Epidermal melanocyte (primary cell): Measurements from ENCODE around the gene LITAF.
"Not testable (repeated sequence)": the region's sequence is repeated elsewhere in the genome, so short reads cannot be mapped to it uniquely, and the experiment has no call there.

Source experiments
- DNase-seq: peaks from one replicate; pipeline ENCODE4 v3.0.0; 2011; ENCODE audit warnings: low spot score; ENCODE audit not compliant: insufficient read length

LITAF gene

GRCh38 chr16:11576427-11577289 is 10.1 kb downstream of the LITAF start:
- no peak for DNase-seq

DNA sequence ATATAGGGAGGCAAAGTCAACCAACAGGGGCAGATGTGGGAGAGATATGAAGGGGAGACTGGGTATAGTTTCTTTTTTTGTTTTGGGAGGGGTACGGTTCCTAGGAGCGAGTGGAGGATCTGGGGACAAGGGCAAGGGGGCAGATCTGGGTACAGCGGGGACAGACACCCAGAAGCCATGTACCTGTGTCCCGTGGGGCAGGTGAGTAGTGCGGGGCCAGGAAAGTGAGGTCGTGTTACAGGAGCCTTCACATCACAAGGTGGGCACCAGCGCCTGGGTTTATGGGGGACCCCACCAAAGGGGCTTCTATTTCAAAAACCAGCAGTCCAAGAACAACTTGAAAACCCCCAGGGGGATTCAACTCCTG is 11.5 kb downstream of the LITAF start:
- no peak for DNase-seq

DNA sequence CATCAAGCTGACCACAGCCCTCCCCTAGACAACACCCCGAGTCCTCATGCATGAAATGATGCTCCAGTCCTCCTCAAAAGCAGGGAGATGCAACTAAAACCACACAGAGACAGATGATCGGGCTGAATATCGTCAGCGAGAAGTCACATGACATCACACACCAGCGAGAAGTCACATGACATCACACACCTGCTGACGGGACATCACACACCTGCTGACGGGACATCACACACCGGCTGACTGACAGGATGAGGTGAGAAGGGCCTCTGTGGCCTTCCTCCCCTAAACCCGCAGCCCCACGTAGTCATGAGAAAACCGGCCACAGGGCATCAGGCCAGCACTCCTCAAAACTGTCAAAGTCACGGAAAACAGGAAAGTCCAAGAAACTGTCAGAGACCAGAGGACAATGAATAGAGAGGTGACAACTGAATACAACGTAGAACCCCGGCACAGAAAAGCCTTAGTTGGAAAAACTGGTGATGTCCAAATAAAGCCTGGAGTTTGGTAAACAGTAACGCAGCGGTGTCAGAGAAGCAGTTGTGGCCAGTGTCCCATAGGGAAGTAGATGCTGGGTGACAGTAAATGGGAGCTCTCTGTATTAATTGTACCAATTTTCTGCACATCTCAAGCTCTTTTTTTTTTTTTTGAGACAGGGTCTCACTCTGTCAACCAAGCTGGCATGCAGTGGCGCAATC is 14.3 kb downstream of the LITAF start:
- DNase-seq = no peak

DNA sequence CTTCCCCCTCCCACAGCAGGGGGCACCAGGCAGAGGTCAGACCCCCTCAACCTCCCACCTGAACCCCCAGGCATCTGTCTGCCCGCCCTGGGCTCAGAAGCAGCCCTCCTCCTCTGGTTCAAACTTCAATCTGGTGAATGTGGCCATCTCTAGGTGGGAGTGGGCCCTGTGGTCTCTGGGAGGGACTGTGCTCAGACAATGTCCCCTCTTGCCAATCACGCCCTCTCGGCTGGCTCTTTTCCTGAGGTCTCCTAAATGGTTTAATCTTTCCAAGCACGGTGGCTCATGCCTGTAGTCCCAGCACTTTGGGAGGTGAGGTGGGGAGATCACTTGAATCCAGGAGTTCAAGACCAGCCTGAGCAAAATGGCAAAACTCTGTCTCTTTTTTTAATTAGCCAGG is 15.2 kb downstream of the LITAF start:
- no peak for DNase-seq

DNA sequence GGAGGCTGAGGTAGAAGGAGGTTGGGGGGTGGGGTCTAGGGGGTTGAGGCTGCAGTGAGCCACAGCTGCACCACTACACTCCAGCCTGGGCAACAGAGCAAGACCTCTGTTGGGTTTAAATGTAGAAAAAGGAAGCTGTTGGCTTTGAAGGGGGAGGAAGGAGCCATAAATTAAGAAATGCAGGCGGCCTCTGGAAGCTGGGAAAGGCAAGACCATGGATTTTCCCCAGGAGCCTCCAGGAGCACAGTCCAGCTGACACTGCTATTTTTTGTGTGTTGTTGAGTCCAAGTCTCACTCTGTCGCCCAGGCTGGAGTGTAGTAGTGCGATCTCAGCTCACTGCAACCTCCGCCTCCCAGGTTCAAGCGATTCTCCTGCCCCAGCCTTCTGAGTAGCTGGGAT is 15.9 kb downstream of the LITAF start:
- DNase-seq = no peak

GRCh38 chr16:11570258-11570657 is 16.5 kb downstream of the LITAF start:
- no peak for DNase-seq

GRCh38 chr16:11566398-11566797 is 20.3 kb downstream of the LITAF start:
- no peak for DNase-seq

DNA sequence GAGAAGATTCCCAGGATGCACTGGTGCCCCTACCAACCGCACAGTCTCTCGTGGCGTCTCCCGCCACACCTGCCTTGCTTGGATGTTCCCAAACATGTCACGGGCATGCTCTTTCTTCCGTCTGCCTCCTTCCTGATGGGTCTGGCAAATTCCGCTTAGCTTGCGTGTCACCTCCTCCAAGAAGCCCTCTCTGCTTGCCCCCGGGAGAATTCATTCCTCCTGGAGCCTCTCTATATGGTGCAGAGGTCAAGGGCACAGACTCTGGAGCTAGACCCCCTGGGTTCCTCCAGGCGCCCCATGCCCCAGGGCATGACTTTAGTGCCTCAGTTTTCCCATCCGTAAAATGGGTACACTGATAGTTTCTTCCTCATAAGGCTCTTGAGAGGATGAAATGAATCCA is 21.1 kb downstream of the LITAF start:
- no peak for DNase-seq

DNA sequence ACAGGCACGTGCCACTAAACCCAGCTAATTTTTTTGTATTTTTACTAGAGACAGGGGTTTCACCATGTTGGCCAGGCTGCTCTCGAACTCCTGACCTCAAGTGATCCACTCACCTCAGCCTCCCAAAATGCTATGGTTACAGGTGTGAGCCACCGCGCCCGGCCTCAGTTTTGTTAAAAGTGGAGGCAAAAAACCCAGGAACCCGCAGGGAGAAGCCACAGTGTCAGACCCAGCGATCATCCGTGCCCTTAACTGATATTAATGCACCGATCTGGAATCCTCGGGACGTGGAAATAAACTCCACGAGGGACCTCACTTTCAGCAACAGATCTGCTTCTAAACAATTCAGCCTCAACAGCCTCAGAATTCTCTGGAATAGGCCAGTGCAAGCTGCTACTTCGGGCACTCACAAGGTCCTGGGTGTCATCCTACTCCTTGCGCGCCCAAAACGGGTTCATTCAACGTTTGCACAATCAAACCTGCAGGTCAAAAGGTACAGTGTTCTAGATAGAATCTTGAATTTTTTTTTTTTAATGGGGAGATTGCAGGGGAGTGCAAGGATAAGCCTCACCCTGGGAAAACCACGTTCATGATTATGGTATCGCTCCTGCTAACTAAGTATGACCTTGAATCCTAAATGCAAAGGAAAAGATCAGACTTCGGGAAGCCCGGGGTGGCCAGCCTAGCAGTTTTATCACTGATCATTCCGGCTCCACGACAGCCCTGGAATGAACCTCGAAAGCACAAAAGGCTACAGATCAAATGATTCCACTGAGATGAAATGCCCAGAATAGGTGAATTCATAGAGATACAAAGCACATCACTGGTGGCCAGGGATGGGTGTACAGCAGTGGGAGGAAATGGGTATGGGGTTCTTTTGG is 22.4 kb downstream of the LITAF start:
- no peak for DNase-seq

- no peak for DNase-seq
Observed at GRCh38 chr16:11563493-11564040, 23.2 kb downstream of the LITAF start.

DNA sequence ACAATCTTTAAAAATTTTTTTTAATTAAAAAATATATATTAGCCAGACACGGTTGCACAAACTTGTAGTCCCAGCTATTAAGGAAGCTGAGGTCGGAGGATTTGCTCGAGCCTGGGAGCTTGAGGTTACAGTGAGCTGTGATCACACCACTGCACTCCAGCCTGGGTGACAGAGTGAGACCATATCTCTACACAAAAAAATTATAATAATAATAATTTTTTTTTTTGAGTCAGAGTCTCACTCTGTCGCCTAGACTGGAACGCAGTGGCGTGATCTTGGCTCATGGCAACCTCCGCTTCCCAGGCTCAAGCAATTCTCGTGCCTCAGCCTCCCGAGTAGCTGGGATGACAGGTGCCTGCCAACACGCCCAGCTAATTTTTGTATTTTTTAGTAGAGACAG is 23.8 kb downstream of the LITAF start:
- DNase-seq = no peak

DNA sequence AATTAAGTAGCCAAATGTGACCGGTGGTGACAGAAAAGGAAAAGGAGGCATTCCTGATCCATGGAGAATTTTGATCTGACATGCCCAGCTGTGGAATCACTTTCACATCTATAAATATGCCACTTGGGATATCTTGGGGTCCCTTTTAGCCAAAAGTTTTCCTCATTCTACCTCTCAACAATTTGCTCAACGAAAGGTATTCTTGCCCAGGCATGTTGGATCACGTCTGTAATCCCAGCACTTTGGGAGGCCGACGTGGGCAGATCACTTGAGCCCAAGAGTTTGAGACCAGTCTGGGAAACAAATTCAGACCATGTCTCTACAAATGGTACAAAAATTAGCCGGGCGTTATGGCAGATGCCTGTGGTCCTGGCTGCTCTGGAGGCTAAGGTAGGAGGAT is 24.3 kb downstream of the LITAF start:
- no peak for DNase-seq

DNA sequence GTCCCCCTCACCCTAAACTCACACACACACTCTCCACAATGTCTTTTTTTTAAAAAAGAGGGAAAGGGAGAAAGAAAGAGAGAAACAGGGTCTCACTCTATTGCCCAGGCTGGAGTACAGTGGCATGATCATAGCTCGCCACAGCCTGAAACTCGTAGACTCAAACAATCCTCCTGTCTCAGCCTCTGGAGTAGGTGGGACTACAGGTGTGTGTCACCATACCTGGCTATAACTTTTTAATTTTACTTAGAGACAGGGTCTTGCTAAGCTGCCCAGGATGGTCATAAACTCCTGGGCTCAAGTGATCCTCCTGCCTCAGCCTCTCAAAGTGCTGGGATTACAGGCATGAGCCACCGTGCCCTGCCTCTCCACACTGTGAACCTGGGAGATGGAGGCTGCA is 24.9 kb downstream of the LITAF start:
- no peak for DNase-seq

GRCh38 chr16:11561454-11561805 is 25.3 kb downstream of the LITAF start:
- no peak for DNase-seq

DNA sequence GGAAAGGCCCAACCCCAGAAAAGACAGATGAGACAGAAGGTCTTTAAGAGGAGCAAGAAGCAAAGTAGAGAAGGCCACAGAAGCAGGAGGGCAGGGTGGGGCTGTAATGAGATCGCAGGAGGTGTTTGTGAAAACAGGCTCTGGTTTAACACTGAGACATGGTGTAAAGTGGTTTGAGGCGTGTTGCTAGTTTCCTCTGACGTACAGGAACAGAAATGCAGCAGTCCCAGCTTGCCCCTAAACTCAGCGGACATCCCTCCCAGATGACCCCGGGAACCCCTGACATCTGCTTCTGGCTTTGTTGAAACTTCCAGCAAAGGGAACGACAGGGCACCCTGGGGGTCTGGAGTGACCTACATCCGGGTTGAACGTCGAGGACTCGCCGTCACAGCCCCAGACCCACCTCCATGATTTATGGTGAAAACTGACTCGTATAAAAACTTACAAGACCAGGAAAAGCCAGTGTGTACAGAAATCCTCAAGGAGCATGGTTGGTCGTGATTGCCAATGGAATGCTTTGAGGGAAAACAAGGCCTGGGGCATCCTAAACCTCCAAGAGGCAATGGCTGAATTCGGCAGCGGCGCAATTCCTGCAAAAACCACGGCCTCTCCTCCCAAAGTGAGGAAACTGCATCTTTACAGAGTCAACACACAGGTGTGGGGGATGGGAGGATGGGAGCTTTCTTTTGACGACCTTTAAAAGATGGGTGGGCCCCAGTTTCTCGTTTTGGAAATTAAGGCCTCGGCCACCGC is 25.8 kb downstream of the LITAF start:
- DNase-seq = no peak

GRCh38 chr16:11558308-11558823 is 28.4 kb downstream of the LITAF start:
- not testable (repeated sequence) for DNase-seq

DNA sequence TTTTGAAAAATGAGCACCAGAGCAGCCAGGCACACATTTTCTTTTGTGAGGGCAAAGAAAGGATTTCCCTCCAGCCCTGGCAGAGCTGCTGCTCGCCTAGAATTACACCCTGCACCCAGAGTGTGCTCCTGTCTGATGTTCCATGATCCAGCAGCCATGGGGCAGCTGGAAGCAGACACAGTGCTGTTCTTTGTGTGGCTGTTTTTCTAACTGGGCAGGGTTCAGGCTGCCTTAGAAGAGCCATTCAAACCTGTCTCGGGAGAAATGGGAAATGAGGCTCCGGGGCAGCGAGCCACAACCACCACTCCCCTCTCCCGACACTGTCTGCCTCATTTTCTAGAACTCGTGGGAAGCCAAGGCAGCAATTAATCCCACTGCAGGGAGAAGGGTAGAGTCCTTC is 28.9 kb downstream of the LITAF start:
- DNase-seq = peak; percentile 56

GRCh38 chr16:11556945-11557720 is 29.6 kb downstream of the LITAF start:
- DNase-seq = no peak

DNA sequence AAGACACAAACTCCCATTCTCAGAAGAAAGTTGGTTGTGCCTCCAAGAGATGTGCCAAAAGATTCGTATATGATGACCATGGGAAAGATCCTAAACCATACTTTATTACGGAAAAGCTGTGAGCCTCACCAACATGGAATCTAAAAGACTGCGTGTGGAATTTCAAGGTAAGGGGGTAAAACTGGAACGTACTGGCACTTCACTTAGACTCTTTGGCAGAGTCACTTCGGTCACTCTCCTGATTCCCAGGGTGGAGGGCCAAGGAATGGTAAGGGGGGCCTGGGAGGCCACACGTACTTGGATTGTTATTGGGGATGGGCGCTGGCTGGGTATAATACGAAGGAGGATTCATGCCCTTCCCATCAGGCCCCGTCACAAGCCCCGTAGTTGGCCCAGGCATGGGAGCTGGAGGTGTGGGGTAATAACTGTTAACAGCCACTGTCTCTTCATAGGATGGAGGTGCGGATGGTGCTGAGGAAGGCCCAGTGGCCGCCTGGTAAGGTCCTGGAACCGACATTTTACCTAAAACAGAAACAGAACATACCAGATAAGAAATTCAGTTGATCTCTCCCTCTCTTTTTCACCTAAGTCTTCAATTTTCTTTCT is 30.4 kb downstream of the LITAF start:
- no peak for DNase-seq

GRCh38 chr16:11554053-11554452 is 32.7 kb downstream of the LITAF start:
- no peak for DNase-seq
